Activated T-helper 1 cell treated with anti-CD3 and anti-CD28 coated beads, Interleukin-12 subunit alpha, Interleukin-12 subunit beta, Interleukin-2, Interleukin-4 antibody, amounts not matched to agents 30 ng/mL and 10 ng/mL and 1 ng/mL, durations not matched to agents 14 hours and 24 hours and 36 hours (primary cell): ENCODE data around the gene PTPN20. TPM values are rescaled to one million over a fixed set of nuclear protein-coding genes. Genes with fewer than 3 reads are reported as not detected.

Experiments
- DNase-seq: peaks from one replicate; pipeline ENCODE4 v3.0.0; 2021; ENCODE audit warnings: low spot score
- H3K27ac Mint-ChIP-seq: one replicate; pipeline ENCODE4 v1.8.0; 2021; ENCODE audit warnings: mild to moderate bottlenecking, mixed read lengths
- H3K27me3 Mint-ChIP-seq: one replicate; pipeline ENCODE4 v1.8.0; 2022; ENCODE audit warnings: mild to moderate bottlenecking, moderate library complexity, mixed read lengths; ENCODE audit not compliant: insufficient read depth
- H3K36me3 Mint-ChIP-seq: one replicate; pipeline ENCODE4 v1.8.0; 2021; ENCODE audit warnings: low read depth, mixed read lengths
- H3K4me1 Mint-ChIP-seq: one replicate; pipeline ENCODE4 v1.8.0; 2021; ENCODE audit warnings: low read depth, mixed read lengths
- H3K4me3 Mint-ChIP-seq: one replicate; pipeline ENCODE4 v1.8.0; 2021; ENCODE audit warnings: mild to moderate bottlenecking, moderate library complexity, mixed read lengths
- H3K9me3 Mint-ChIP-seq: one replicate; pipeline ENCODE4 v1.8.0; 2021; ENCODE audit warnings: mixed read lengths
- intact Hi-C: fragments of 100-400 bp; cut with micrococcal nuclease; formaldehyde crosslinking; loops from one replicate; pipeline ENCODE4 v1.15.1; 2024
- total RNA-seq: library from RNA; stranded (reverse); gene quantifications from 2 replicates; pipeline ENCODE4 v1.2.3, GENCODE V29; 2022

PTPN20 gene
- total RNA-seq, 1 donor from 2014 or later, result 0.21 TPM

DNA sequence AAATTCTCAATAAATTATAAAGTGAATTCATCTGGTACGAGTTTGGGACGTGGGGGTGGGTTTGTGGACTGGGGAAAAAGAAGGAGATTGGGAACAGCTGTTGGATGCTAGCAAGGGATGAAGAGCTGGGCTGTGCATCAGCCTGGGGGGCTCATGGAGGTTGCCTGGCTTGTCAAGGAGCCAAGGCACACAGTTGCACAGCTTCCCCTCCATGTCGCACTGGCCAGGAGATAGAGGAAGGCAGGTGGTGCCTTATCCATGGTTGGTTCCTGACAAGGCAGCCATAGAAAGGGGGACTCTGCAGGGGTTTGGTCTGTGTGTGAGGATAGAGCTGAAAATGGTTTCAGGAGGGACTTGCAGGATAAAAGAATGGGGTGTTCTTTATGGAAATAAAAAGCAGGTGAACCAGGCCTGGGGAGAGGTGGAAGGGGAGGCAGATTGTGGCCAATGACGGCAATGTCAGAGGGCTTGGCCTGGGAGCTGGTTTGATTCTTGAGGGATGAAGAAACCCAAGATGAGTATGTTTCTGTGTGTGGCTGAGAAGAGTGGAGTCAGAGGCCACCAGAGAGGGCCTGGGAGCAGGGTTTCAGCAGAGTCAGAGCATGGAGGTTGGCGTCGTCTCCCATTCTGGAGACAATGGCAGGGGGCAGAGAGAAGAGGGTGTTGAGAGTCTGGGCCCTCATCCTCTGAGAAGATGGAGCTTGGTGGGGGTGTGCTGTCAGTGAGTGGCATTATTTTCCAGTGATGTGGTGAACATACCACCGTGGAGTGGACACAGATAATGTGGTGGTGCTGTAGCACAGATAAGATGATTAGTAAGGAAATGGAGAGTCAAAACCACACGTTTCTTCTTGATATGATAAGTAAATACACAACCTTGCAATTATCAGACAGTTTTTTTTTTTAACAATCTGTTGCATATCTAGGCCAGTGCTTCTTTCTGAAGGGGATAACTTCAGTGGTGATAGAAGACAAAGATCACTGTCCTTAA is 108.2 kb downstream of the PTPN20 start:
- Mint-ChIP-seq H3K27me3 (peaks cover 2% of the 10 kb centered on the region), H3K27ac (no peak overlapping the region), H3K4me3 (no peak overlapping the region), H3K4me1 (no peaks in the 10 kb centered on the region), H3K36me3 (no peaks in the 10 kb centered on the region), H3K9me3 (no peaks in the 10 kb centered on the region)
- intact Hi-C loops, result no loop called here
- DNase-seq, result no peak

GRCh38 chr10:47020471-47020870 is 109.2 kb downstream of the PTPN20 start:
- no peak overlapping the region for H3K27ac Mint-ChIP-seq
- H3K27me3 Mint-ChIP-seq, result peaks cover 2% of the 10 kb centered on the region
- H3K4me3 Mint-ChIP-seq, result no peak overlapping the region
- H3K36me3 Mint-ChIP-seq, result no peaks in the 10 kb centered on the region
- H3K4me1 Mint-ChIP-seq, result no peaks in the 10 kb centered on the region
- DNase-seq, result no peak
- intact Hi-C loops, result no loop called here
- no peaks in the 10 kb centered on the region for H3K9me3 Mint-ChIP-seq

DNA sequence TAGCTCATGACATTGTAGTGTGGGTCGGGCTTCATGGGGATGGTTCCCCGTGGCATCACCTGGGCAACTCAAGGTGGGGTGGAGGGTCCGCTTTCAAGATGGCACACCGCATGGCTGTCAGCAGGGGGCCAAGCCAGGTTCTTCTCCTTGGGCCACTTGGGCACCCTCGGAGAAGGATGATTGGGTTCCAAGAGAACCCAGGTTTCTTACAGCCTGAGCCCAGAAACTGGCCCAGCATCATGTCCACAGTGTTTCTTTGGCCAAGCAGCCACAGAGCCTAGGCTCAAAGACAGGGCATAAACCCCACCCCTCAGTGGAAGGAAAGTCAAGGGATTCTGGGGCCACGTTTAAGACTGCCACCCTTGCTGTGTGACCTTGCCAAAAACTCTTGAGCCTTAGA is 110.6 kb downstream of the PTPN20 start:
- H3K4me3 Mint-ChIP-seq, result no peak overlapping the region
- no peak for DNase-seq
- intact Hi-C loops, result no loop called here
- no peaks in the 10 kb centered on the region for H3K9me3 Mint-ChIP-seq
- no peaks in the 10 kb centered on the region for H3K36me3 Mint-ChIP-seq
- peaks cover 3% of the 10 kb centered on the region for H3K27me3 Mint-ChIP-seq
- no peaks in the 10 kb centered on the region for H3K4me1 Mint-ChIP-seq
- no peak overlapping the region for H3K27ac Mint-ChIP-seq

- no peaks in the 10 kb centered on the region for H3K9me3 Mint-ChIP-seq
- H3K36me3 Mint-ChIP-seq, result no peaks in the 10 kb centered on the region
- DNase-seq, result no peak
- intact Hi-C loops, result no loop called here
- H3K4me1 Mint-ChIP-seq, result no peaks in the 10 kb centered on the region
- H3K27ac Mint-ChIP-seq, result no peak overlapping the region
- H3K27me3 Mint-ChIP-seq, result peaks cover 3% of the 10 kb centered on the region
- H3K4me3 Mint-ChIP-seq, result no peak overlapping the region
Observed at GRCh38 chr10:47022311-47023131, 111.3 kb downstream of the PTPN20 start.

DNA sequence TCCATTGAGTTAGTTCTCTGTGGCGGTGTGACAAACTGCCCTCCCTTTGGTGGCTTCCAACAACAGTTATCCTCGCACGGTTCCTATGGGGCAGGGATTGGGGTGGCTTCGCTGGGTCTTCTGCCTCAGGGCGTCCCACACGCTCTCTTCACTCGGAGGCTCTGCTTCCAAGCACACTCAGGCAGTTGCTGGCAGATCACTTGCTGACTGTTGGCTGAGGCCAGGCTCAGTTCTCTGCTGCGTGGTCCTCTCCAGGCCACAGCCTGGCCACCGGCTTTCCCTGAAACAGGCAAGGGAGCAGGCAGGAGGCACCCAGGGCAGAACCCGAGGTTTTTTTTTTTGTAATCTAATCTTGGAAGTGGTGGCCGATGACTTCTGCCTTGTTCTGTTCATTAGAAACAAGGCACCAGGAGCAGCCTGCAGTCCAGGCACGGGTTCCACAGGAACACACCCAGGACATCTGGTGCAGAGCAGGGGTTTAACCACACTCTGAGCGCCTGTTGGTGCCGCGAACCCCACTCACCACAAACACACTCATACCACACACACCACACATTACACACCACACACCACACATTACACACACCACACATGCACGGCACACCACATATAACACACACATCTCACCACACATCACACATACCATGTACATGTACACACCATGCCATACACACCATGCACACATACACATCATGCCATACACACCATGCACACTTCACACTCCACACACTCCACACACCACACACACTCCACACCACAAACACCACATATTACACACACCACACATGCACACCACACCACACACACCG is 112.2 kb downstream of the PTPN20 start:
- no peaks in the 10 kb centered on the region for H3K36me3 Mint-ChIP-seq
- no peak for DNase-seq
- no peaks in the 10 kb centered on the region for H3K9me3 Mint-ChIP-seq
- H3K4me1 Mint-ChIP-seq, result no peaks in the 10 kb centered on the region
- no peak overlapping the region for H3K27ac Mint-ChIP-seq
- H3K4me3 Mint-ChIP-seq, result no peak overlapping the region
- H3K27me3 Mint-ChIP-seq, result peaks cover 3% of the 10 kb centered on the region
- intact Hi-C loops, result loop anchor here (1.0 kb wide), 2 partner anchors 289 to 317 kb away; no protein-coding TSS in a partner anchor

GRCh38 chr10:47024046-47024322 is 112.8 kb downstream of the PTPN20 start:
- intact Hi-C loops, result loop anchor here (1.0 kb wide), 2 partner anchors 288 to 316 kb away; no protein-coding TSS in a partner anchor
- no peak overlapping the region for H3K4me3 Mint-ChIP-seq
- H3K36me3 Mint-ChIP-seq, result no peaks in the 10 kb centered on the region
- H3K4me1 Mint-ChIP-seq, result no peaks in the 10 kb centered on the region
- no peak overlapping the region for H3K27ac Mint-ChIP-seq
- no peaks in the 10 kb centered on the region for H3K9me3 Mint-ChIP-seq
- peaks cover 3% of the 10 kb centered on the region for H3K27me3 Mint-ChIP-seq
- no peak for DNase-seq

DNA sequence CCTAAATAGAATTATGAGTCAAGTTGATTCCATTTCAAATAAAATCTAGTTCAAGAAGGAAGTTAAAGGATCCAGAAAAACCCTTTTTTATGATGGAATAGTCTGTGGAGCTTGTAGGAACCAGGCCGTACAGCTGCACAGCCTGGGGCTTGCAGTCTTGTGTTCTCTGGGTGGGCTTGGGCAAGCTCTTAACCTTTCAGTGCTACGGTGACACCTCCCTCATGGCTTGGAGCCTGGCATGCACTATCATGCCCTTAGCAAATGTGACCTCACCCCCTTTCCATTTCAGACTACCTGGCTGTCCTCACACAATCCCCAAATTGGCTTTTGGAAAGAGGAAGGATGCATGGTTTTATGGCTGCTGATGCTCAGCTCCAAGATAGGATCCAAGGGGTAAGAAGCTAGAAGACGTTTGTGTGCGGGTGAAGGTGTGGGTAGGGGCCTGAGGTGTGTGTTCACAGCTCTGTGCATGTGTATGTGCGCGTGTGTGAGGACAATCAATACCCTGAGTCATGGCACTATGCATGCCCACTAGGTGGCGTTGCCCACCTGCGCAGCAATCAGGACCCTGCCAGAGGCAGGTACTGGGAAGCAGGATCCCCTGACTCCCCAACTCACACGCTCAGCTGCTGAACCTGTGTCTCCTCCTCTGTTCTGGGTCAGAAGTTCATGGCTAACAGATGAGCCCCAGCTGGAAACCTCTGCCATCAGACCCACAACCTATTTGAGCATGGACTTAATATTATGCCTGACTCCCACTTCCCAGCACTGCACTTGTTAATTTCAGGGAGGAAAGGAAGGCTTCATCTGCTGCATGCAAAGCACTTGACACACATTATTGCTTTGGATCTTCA is 113.4 kb downstream of the PTPN20 start:
- peaks cover 3% of the 10 kb centered on the region for H3K27me3 Mint-ChIP-seq
- no peak overlapping the region for H3K4me3 Mint-ChIP-seq
- no peaks in the 10 kb centered on the region for H3K36me3 Mint-ChIP-seq
- no peaks in the 10 kb centered on the region for H3K4me1 Mint-ChIP-seq
- intact Hi-C loops, result loop anchor here (1.0 kb wide), 2 partner anchors 288 to 316 kb away; no protein-coding TSS in a partner anchor
- peak; percentile 41 for DNase-seq
- H3K27ac Mint-ChIP-seq, result no peak overlapping the region
- H3K9me3 Mint-ChIP-seq, result no peaks in the 10 kb centered on the region

DNA sequence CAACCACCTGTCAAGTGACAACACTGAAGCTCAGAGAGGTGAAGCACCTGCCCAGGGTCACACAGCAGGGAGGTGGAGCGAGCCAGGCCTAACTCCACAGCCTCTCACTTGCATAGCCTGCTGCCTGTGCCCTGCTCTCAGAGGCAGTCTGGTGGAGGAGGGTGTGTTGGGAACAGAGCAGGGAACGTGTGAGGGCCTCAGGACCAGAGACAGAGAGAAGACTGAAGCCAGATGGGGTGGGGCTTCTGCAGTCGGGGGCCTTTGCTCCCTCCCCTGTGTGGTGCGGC is 114.0 kb downstream of the PTPN20 start:
- H3K36me3 Mint-ChIP-seq, result no peaks in the 10 kb centered on the region

DNA sequence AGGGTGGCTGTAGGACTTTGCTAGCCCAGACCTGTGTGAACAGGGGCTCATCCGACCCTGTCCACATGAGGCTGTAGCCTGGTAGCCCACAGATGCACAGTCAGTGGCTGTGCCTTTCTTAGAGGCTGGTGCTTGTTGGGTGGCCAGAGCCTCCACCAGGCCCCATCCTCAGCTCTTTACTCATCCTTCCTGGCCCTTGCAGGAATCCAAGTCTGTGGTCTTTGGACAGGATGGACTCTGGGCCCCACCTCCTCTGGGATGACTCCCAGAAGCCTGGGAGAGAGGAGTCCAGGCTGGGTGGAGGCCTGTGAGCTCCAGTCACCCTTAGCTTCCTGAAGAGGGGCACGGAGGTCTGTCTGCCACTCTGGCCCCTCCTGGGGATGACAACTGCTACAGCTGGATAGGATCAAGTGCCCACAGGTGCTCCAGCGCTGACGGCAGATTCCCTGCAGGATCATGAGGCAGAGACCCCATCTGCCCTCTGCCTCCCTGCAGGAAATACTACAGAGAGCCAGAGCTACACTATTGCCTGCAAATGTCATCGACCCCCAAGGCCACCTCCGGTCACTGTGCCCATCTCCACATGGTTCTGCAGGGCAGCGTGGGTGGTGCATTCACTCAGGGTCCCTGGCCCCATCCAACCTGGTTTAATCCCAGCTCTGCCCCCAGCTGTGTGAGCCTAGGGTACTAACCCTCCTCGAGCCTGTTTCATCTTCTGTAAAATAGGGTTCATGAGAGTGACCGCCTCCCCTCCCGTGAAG is 114.5 kb downstream of the PTPN20 start:
- DNase-seq, result no peak
- intact Hi-C loops, result no loop called here
- Mint-ChIP-seq H3K4me3 (no peak overlapping the region), H3K36me3 (no peaks in the 10 kb centered on the region), H3K9me3 (no peaks in the 10 kb centered on the region), H3K4me1 (no peaks in the 10 kb centered on the region), H3K27me3 (peaks cover 3% of the 10 kb centered on the region), H3K27ac (no peak overlapping the region)

More for the DNA sequence above, 114.0 kb downstream of the PTPN20 start:
- peaks cover 3% of the 10 kb centered on the region for H3K27me3 Mint-ChIP-seq
- DNase-seq, result no peak
- H3K27ac Mint-ChIP-seq, result no peak overlapping the region
- H3K4me3 Mint-ChIP-seq, result no peak overlapping the region
- H3K9me3 Mint-ChIP-seq, result no peaks in the 10 kb centered on the region
- intact Hi-C loops, result no loop called here
- H3K4me1 Mint-ChIP-seq, result no peaks in the 10 kb centered on the region

- no peaks in the 10 kb centered on the region for H3K36me3 Mint-ChIP-seq
- H3K27ac Mint-ChIP-seq, result no peak overlapping the region
- no peaks in the 10 kb centered on the region for H3K9me3 Mint-ChIP-seq
- no peaks in the 10 kb centered on the region for H3K4me1 Mint-ChIP-seq
- intact Hi-C loops, result no loop called here
- DNase-seq, result no peak
- H3K4me3 Mint-ChIP-seq, result no peak overlapping the region
- peaks cover 3% of the 10 kb centered on the region for H3K27me3 Mint-ChIP-seq
Observed at GRCh38 chr10:47026301-47027107, 115.3 kb downstream of the PTPN20 start.
